ENCODE data around the gene CLHC1. TPM values are rescaled to one million over a fixed set of nuclear protein-coding genes. Genes with fewer than 3 reads are reported as not detected.
A peak's percentile ranks its signal among the peaks of the same experiment; 100 is the strongest.
"Not testable (repeated sequence)": the region's sequence is repeated elsewhere in the genome, so short reads cannot be mapped to it uniquely, and the experiment has no call there.

The CLHC1 gene
- total RNA-seq, 1 donor = 14.3 TPM

- TF ChIP-seq, protein P1, sequence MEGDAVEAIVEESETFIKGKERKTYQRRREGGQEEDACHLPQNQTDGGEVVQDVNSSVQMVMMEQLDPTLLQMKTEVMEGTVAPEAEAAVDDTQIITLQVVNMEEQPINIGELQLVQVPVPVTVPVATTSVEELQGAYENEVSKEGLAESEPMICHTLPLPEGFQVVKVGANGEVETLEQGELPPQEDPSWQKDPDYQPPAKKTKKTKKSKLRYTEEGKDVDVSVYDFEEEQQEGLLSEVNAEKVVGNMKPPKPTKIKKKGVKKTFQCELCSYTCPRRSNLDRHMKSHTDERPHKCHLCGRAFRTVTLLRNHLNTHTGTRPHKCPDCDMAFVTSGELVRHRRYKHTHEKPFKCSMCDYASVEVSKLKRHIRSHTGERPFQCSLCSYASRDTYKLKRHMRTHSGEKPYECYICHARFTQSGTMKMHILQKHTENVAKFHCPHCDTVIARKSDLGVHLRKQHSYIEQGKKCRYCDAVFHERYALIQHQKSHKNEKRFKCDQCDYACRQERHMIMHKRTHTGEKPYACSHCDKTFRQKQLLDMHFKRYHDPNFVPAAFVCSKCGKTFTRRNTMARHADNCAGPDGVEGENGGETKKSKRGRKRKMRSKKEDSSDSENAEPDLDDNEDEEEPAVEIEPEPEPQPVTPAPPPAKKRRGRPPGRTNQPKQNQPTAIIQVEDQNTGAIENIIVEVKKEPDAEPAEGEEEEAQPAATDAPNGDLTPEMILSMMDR (IDR thresholded peaks at IDR 0.05; ENCODE audit: insufficient read depth, low read length) = no peak
- peak overlapping the region; percentile 95 for H3K4me3 ChIP-seq (ENCODE audit: low read depth, low read length)
- DNase-seq (ENCODE audit: low read depth) = no peak
Measured at GRCh38 chr2:55268288-55268906, 36.3 kb upstream of the CLHC1 start.

DNA sequence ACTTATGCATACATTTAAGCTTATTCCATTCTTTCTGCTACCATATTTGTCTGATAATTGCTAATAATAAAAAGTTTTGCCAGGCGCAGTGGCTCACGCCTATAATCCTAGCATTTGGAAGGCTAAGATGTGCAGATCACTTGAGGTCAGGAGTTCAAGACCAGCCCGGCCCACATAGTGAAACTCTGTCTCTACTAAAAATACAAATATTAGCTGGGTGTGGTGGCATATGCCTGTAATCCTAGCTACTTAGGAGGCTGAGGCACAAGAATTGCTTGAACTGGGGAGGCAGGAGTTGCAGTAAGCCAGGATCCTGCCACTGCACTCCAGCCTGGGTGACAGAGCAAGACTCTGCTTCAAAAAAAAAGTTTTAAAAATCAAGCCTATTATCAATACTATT, 27.5 kb upstream of the CLHC1 start:
- not testable (repeated sequence) for DNase-seq (ENCODE audit: low read depth); H3K4me3 ChIP-seq (ENCODE audit: low read depth, low read length)

- no peak for DNase-seq (ENCODE audit: low read depth)
- TF ChIP-seq, protein P1 (IDR thresholded peaks at IDR 0.05; ENCODE audit: insufficient read depth, low read length) = no peak
- H3K4me3 ChIP-seq (ENCODE audit: low read depth, low read length) = no peak overlapping the region
Measured at GRCh38 chr2:55252832-55253231, 20.7 kb upstream of the CLHC1 start.

- H3K4me3 ChIP-seq (ENCODE audit: low read depth, low read length) = no peak overlapping the region
- TF ChIP-seq, protein P1 (IDR thresholded peaks at IDR 0.05; ENCODE audit: insufficient read depth, low read length) = no peak
- no peak for DNase-seq (ENCODE audit: low read depth)
Measured at GRCh38 chr2:55247025-55247424, 14.9 kb upstream of the CLHC1 start.

- TF ChIP-seq, protein P1 (IDR thresholded peaks at IDR 0.05; ENCODE audit: insufficient read depth, low read length) = no peak
- no peak overlapping the region for H3K4me3 ChIP-seq (ENCODE audit: low read depth, low read length)
- DNase-seq (ENCODE audit: low read depth) = no peak
Measured at GRCh38 chr2:55245411-55245810, 13.3 kb upstream of the CLHC1 start.

GRCh38 chr2:55242617-55243016, 10.5 kb upstream of the CLHC1 start:
- no peak for DNase-seq (ENCODE audit: low read depth)
- H3K4me3 ChIP-seq (ENCODE audit: low read depth, low read length) = no peak overlapping the region
- TF ChIP-seq, protein P1 (IDR thresholded peaks at IDR 0.05; ENCODE audit: insufficient read depth, low read length) = no peak

- not testable (repeated sequence) for H3K4me3 ChIP-seq (ENCODE audit: low read depth, low read length); DNase-seq (ENCODE audit: low read depth)
Measured at GRCh38 chr2:55241582-55241981, 9.5 kb upstream of the CLHC1 start.

- H3K4me3 ChIP-seq (ENCODE audit: low read depth, low read length) = no peak overlapping the region
- DNase-seq (ENCODE audit: low read depth) = no peak
- TF ChIP-seq, protein P1 (IDR thresholded peaks at IDR 0.05; ENCODE audit: insufficient read depth, low read length) = no peak
Measured at GRCh38 chr2:55239656-55240222, 7.6 kb upstream of the CLHC1 start.

Measured in fibroblast of the aortic adventitia (primary cell).